CD4-positive, alpha-beta T cell treated with Interleukin-21 for 1 hour (primary cell): ENCODE results near the gene SHISA5.
"Not testable (repeated sequence)": the region's sequence is repeated elsewhere in the genome, so short reads cannot be mapped to it uniquely, and the experiment has no call there.

ENCODE experiments used
- DNase-seq: peaks from one replicate; pipeline ENCODE4 v3.0.0-alpha.2; 2020

SHISA5 gene

GRCh38 chr3:48504051-48504946 is at the start of gene SHISA5:
Gene SHISA5, minus strand, starts transcription at chr3:48504174. Its CDS starts 80 bp downstream, at chr3:48504094.
- peak; percentile 68 for DNase-seq

- DNase-seq, result no peak
Observed at GRCh38 chr3:48553361-48553760, 49.4 kb upstream of the SHISA5 start.

GRCh38 chr3:48552111-48552951 is 48.4 kb upstream of the SHISA5 start:
- no peak for DNase-seq

- DNase-seq, result not testable (repeated sequence)
Observed at GRCh38 chr3:48551651-48552050, 47.7 kb upstream of the SHISA5 start.

- peak; percentile 85 for DNase-seq
Observed at GRCh38 chr3:48548729-48549705, 45.0 kb upstream of the SHISA5 start.

GRCh38 chr3:48548126-48548525 is 44.2 kb upstream of the SHISA5 start:
- DNase-seq, result no peak

GRCh38 chr3:48546203-48546829 is 42.3 kb upstream of the SHISA5 start:
- DNase-seq, result peak; percentile 26

- DNase-seq, result no peak
Observed at GRCh38 chr3:48544141-48544540, 40.2 kb upstream of the SHISA5 start.

GRCh38 chr3:48543271-48543866 is 39.4 kb upstream of the SHISA5 start:
- no peak for DNase-seq

GRCh38 chr3:48538451-48538850 is 34.5 kb upstream of the SHISA5 start:
- DNase-seq, result no peak

- DNase-seq, result no peak
Observed at GRCh38 chr3:48536785-48537184, 32.8 kb upstream of the SHISA5 start.

- no peak for DNase-seq
Observed at GRCh38 chr3:48536116-48536515, 32.1 kb upstream of the SHISA5 start.

GRCh38 chr3:48535578-48535977 is 31.6 kb upstream of the SHISA5 start:
- no peak for DNase-seq

- DNase-seq, result no peak
Observed at GRCh38 chr3:48532977-48533337, 29.0 kb upstream of the SHISA5 start.

GRCh38 chr3:48532271-48532976 is 28.4 kb upstream of the SHISA5 start:
- DNase-seq, result no peak

GRCh38 chr3:48530701-48531100 is 26.7 kb upstream of the SHISA5 start:
- DNase-seq, result not testable (repeated sequence)

- DNase-seq, result no peak
Observed at GRCh38 chr3:48528754-48529153, 24.8 kb upstream of the SHISA5 start.

GRCh38 chr3:48528048-48528447 is 24.1 kb upstream of the SHISA5 start:
- no peak for DNase-seq

GRCh38 chr3:48524970-48525369 is 21.0 kb upstream of the SHISA5 start:
- DNase-seq, result no peak

GRCh38 chr3:48521635-48522034 is 17.7 kb upstream of the SHISA5 start:
- no peak for DNase-seq

- no peak for DNase-seq
Observed at GRCh38 chr3:48519277-48519643, 15.3 kb upstream of the SHISA5 start.
